Hair follicular keratinocyte (primary cell): Measurements from ENCODE around the gene HSPA6. TPM values are rescaled to one million over a fixed set of nuclear protein-coding genes. Genes with fewer than 3 reads are reported as not detected.

Source experiments
- total RNA-seq: library from RNA; depleted of rRNA; stranded (reverse); fragments of >200 nt; gene quantifications from 2 replicates; pipeline ENCODE4 v1.2.3, GENCODE V29; 2015

Gene HSPA6
- total RNA-seq: 0.23 and 0.27 TPM in 2 replicates

DNA sequence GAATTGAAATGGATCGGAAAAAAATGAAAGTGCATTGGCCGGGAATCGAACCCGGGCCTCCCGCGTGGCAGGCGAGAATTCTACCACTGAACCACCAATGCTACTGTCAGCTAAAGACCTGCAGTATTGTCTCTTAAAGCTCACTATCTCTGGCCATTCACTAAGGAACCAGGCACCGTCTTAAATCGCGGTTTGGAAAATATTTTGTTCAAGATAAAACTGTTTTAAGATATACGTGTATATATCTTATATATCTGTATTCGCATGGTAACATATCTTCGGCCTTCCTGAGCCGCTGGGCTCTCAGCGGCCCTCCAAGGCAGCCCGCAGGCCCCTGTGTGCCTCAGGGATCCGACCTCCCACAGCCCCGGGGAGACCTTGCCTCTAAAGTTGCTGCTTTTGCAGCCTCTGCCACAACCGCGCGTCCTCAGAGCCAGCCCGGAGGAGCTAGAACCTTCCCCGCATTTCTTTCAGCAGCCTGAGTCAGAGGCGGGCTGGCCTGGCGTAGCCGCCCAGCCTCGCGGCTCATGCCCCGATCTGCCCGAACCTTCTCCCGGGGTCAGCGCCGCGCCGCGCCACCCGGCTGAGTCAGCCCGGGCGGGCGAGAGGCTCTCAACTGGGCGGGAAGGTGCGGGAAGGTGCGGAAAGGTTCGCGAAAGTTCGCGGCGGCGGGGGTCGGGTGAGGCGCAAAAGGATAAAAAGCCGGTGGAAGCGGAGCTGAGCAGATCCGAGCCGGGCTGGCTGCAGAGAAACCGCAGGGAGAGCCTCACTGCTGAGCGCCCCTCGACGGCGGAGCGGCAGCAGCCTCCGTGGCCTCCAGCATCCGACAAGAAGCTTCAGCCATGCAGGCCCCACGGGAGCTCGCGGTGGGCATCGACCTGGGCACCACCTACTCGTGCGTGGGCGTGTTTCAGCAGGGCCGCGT is at the start of gene HSPA6:
HSPA6 (plus strand) TSS at position 724 of the 925 bp plus-strand sequence; CDS start at position 843, 119 bp downstream.

DNA sequence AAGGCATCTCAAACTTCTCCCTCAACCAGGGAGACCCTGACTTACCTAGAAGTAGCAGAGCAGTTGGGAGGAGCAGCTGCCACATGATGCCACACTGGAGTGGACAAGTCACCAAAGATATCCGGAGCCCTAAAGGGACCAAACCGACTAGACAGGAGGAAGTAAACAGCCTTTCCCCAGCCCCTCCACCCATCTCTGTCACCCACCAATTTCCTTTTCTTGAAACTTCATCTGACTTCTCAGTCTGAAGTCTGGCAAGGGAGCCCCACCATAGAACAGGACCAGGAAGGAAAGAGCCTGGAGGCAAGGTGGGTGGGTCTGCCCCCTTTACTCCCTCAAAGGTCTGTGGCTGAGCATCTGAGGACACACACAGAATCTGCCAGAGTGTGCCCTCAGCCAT is 25.3 kb downstream of the HSPA6 start, which contains the start of gene FCGR3A:
FCGR3A (minus strand) TSS at position 167 of the 400 bp plus-strand sequence; CDS start at position 85, 82 bp downstream.

Other genes with a start within 250 kb of the HSPA6 start
- 0.61 and 0.86 TPM in 2 replicates for gene MPZ, start 214.6 kb upstream of the HSPA6 start, total RNA-seq
- gene SDHC, start 210.2 kb upstream of the HSPA6 start, total RNA-seq: 29.3 and 39.3 TPM in 2 replicates
- gene CFAP126, start 156.7 kb upstream of the HSPA6 start, total RNA-seq: not detected in 2 replicates
- gene FCGR2A, start 19.1 kb upstream of the HSPA6 start, total RNA-seq: not detected in 2 replicates
- gene FCGR3A, start 25.3 kb downstream of the HSPA6 start, total RNA-seq: not detected in 2 replicates
- gene FCGR3B, start 106.6 kb downstream of the HSPA6 start, total RNA-seq: not detected in 2 replicates
- not detected in 2 replicates for gene FCGR2B, start 138.6 kb downstream of the HSPA6 start, total RNA-seq
- gene FCRLA, start 182.7 kb downstream of the HSPA6 start, total RNA-seq: 0.42 and 0.47 TPM in 2 replicates
- gene FCRLB, start 197.0 kb downstream of the HSPA6 start, total RNA-seq: 0.78 and 2.3 TPM in 2 replicates
- gene DUSP12, start 225.2 kb downstream of the HSPA6 start, total RNA-seq: 24.7 and 35.6 TPM in 2 replicates
- gene ATF6, start 241.8 kb downstream of the HSPA6 start, total RNA-seq: 15.8 and 19.1 TPM in 2 replicates